RWPE2 (cell line): ENCODE data around the gene CHD3.

ENCODE experiments used
- ATAC-seq: fragments of 200-7000 bp; cut with Tn5 transposase; 3 replicates; pipeline ENCODE4 v1.9.1; 2021; ENCODE audit warnings: low read depth
- DNase-seq: peaks from one replicate; pipeline ENCODE4 v3.0.0-alpha.2; 2020; ENCODE audit warnings: low spot score
- H3K27ac ChIP-seq: fragments of 450-650 bp; 2 replicates; pipeline ENCODE4 v1.5.1; 2017; ENCODE audit warnings: mild to moderate bottlenecking; ENCODE audit not compliant: poor library complexity, severe bottlenecking
- H3K27me3 ChIP-seq: fragments of 250-450 bp; sonication (Bioruptor Pico); 2 replicates; pipeline ENCODE4 v1.5.1; 2021; ENCODE audit warnings: mild to moderate bottlenecking, moderate library complexity; ENCODE audit not compliant: insufficient read depth, poor library complexity, severe bottlenecking
- H3K36me3 ChIP-seq: fragments of 250-450 bp; sonication (Bioruptor Pico); 2 replicates; pipeline ENCODE4 v1.5.1; 2020; ENCODE audit warnings: low read depth, mild to moderate bottlenecking, moderate library complexity
- H3K4me1 ChIP-seq: fragments of 250-450 bp; sonication (Bioruptor Pico); 2 replicates; pipeline ENCODE4 v1.5.1; 2021; ENCODE audit warnings: mild to moderate bottlenecking, moderate library complexity; ENCODE audit not compliant: insufficient read depth, poor library complexity, severe bottlenecking
- H3K4me3 ChIP-seq: fragments of 250-450 bp; sonication (Bioruptor Pico); 2 replicates; pipeline ENCODE4 v1.5.1; 2021; ENCODE audit warnings: mild to moderate bottlenecking, moderate library complexity; ENCODE audit not compliant: severe bottlenecking
- H3K9me3 ChIP-seq: fragments of 250-450 bp; sonication (Bioruptor Pico); 2 replicates; pipeline ENCODE4 v1.5.1; 2021; ENCODE audit warnings: mild to moderate bottlenecking, moderate library complexity; ENCODE audit not compliant: severe bottlenecking
- TF ChIP-seq, protein P1 (sequence below): fragments of 450-650 bp; IDR thresholded peaks from one replicate; pipeline ENCODE4 v1.5.1; 2017; ENCODE audit warnings: mild to moderate bottlenecking, moderate library complexity; ENCODE audit not compliant: poor library complexity, severe bottlenecking

CHD3 gene

GRCh38 chr17:7841396-7841914 lies 47.1 kb upstream of the CHD3 start:
- TF ChIP-seq, protein P1, sequence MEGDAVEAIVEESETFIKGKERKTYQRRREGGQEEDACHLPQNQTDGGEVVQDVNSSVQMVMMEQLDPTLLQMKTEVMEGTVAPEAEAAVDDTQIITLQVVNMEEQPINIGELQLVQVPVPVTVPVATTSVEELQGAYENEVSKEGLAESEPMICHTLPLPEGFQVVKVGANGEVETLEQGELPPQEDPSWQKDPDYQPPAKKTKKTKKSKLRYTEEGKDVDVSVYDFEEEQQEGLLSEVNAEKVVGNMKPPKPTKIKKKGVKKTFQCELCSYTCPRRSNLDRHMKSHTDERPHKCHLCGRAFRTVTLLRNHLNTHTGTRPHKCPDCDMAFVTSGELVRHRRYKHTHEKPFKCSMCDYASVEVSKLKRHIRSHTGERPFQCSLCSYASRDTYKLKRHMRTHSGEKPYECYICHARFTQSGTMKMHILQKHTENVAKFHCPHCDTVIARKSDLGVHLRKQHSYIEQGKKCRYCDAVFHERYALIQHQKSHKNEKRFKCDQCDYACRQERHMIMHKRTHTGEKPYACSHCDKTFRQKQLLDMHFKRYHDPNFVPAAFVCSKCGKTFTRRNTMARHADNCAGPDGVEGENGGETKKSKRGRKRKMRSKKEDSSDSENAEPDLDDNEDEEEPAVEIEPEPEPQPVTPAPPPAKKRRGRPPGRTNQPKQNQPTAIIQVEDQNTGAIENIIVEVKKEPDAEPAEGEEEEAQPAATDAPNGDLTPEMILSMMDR: peak; percentile 56
- Histone ChIP-seq H3K4me1 (peaks cover 21% of the 10 kb centered on the region), H3K9me3 (no peaks in the 10 kb centered on the region), H3K36me3 (peaks cover 20% of the 10 kb centered on the region), H3K4me3 (peak overlapping the region; percentile 46), H3K27me3 (no peaks in the 10 kb centered on the region), H3K27ac (peak overlapping the region; percentile 97)
- peak; percentile 16 for ATAC-seq
- peak; percentile 88 for DNase-seq

GRCh38 chr17:7841915-7842379 lies 46.6 kb upstream of the CHD3 start:
- H3K27me3 ChIP-seq: no peaks in the 10 kb centered on the region
- H3K4me1 ChIP-seq: peaks cover 20% of the 10 kb centered on the region
- peaks cover 21% of the 10 kb centered on the region for H3K36me3 ChIP-seq
- peak; percentile 24 for ATAC-seq
- peak; percentile 90 for DNase-seq
- H3K27ac ChIP-seq: peak overlapping the region; percentile 97
- TF ChIP-seq, protein P1: peak; percentile 15
- peak overlapping the region; percentile 46 for H3K4me3 ChIP-seq
- H3K9me3 ChIP-seq: no peaks in the 10 kb centered on the region

- peaks cover 13% of the 10 kb centered on the region for H3K4me1 ChIP-seq
- H3K4me3 ChIP-seq: peak overlapping the region; percentile 46
- peaks cover 25% of the 10 kb centered on the region for H3K36me3 ChIP-seq
- no peaks in the 10 kb centered on the region for H3K9me3 ChIP-seq
- H3K27ac ChIP-seq: peak overlapping the region; percentile 97
- TF ChIP-seq, protein P1: no peak
- H3K27me3 ChIP-seq: no peaks in the 10 kb centered on the region
- peak; percentile 90 for DNase-seq
- peak; percentile 24 for ATAC-seq
These were observed 46.0 kb upstream of the CHD3 start for GRCh38 chr17:7842380-7843256.

GRCh38 chr17:7843257-7843535 lies 45.4 kb upstream of the CHD3 start:
- no peak for DNase-seq
- TF ChIP-seq, protein P1: no peak
- Histone ChIP-seq H3K27ac (peak overlapping the region; percentile 97), H3K27me3 (no peaks in the 10 kb centered on the region), H3K4me1 (peaks cover 12% of the 10 kb centered on the region), H3K9me3 (no peaks in the 10 kb centered on the region), H3K36me3 (peaks cover 29% of the 10 kb centered on the region), H3K4me3 (peak overlapping the region; percentile 46)
- no peak for ATAC-seq
